ENCODE results near the gene ISG20.

ISG20 gene

DNA sequence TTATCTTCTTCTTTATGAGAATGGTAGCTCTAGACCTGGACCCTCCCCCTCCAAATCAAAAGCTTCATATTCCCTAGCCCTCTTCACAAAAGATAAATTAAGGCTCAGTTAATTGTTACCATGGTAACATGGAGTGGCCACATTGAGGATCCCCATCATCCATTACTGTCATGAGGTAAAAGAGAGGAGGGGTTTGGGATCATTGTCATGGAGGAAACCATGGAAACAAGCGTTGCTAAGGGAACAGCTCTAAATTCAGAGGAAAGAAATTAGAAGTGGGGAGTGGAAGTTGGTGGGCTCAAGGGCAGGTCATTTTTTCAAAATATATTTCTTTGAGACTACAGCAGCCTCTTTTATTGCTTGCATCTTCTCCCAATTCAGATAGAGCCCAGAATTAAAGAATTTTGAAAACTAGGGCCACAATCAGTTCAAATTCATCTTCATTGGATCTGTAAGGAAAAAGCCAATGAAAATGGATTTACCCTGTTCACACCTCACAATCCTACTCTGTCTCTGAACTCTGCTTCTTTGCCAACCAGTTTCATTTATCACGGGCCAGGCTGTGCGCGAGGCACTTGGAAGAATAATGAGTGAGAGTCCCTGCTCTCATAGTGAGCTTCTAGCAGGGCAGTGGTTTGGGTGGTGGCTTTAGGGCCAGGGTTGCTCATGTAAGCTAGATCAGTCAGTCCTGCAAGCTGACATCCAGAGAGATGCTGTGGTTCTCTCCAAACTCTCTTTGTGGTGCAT, 29.3 kb upstream of the ISG20 start (continued):
- TF ChIP-seq ZNF146 (tag by site-specific recombination; IDR thresholded peaks at IDR 0.05), result no peak

GRCh38 chr15:88610701-88611231, 28.1 kb upstream of the ISG20 start:
- H3K36me3 ChIP-seq (ENCODE audit: control insufficient read depth in 2 of 2, insufficient read depth in 1 of 2, low read length in 2 of 2), result no peaks in the 10 kb centered on the region
- ChIA-PET POLR2A (interaction anchor here (0.6 kb wide), 1 partner anchor 113 kb away, joined by 5 read pairs; no protein-coding TSS in a partner anchor), CTCF (interaction anchor here (1.4 kb wide), 1 partner anchor 140 kb away, joined by 3 read pairs; no protein-coding TSS in a partner anchor)
- peaks cover 4% of the 10 kb centered on the region; the same call in 1 of the 2 replicates for H3K4me1 ChIP-seq (ENCODE audit: control insufficient read depth, insufficient read depth, low read length)
- H3K9me3 ChIP-seq (ENCODE audit: control insufficient read depth, insufficient read depth, low read depth, low read length), result no peaks in the 10 kb centered on the region
- no peak overlapping the region for H3K4me3 ChIP-seq (ENCODE audit: low read depth, low read length)
- H3K27ac ChIP-seq (ENCODE audit: extremely low read depth, low read depth, low read length), result no peak overlapping the region
- TF ChIP-seq ZNF138 (tag by site-specific recombination; IDR thresholded peaks at IDR 0.05; ENCODE audit: borderline replicate concordance), result no peak
- no peak for TF ChIP-seq ZBTB7A (tag by site-specific recombination; IDR thresholded peaks at IDR 0.05; ENCODE audit: low read depth)
- TF ChIP-seq ZNF202 (tag by site-specific recombination; IDR thresholded peaks at IDR 0.05; ENCODE audit: borderline replicate concordance), result no peak
- TF ChIP-seq ZFHX2 (tag by site-specific recombination; conservative IDR thresholded peaks at IDR 0.05), result no peak
- no peak for TF ChIP-seq ZNF664 (tag by site-specific recombination; IDR thresholded peaks at IDR 0.05)
- no peak for TF ChIP-seq KLF8 (tag by site-specific recombination; IDR thresholded peaks at IDR 0.05)
- TF ChIP-seq ZNF610 (tag by site-specific recombination; IDR thresholded peaks at IDR 0.05; ENCODE audit: borderline replicate concordance), result no peak
- TF ChIP-seq ZNF391 (tag by site-specific recombination; IDR thresholded peaks at IDR 0.05; ENCODE audit: borderline replicate concordance, low read depth), result no peak
- TF ChIP-seq, protein P1, sequence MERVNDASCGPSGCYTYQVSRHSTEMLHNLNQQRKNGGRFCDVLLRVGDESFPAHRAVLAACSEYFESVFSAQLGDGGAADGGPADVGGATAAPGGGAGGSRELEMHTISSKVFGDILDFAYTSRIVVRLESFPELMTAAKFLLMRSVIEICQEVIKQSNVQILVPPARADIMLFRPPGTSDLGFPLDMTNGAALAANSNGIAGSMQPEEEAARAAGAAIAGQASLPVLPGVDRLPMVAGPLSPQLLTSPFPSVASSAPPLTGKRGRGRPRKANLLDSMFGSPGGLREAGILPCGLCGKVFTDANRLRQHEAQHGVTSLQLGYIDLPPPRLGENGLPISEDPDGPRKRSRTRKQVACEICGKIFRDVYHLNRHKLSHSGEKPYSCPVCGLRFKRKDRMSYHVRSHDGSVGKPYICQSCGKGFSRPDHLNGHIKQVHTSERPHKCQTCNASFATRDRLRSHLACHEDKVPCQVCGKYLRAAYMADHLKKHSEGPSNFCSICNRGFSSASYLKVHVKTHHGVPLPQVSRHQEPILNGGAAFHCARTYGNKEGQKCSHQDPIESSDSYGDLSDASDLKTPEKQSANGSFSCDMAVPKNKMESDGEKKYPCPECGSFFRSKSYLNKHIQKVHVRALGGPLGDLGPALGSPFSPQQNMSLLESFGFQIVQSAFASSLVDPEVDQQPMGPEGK (tag by site-specific recombination; IDR thresholded peaks at IDR 0.05), result no peak
- no peak for TF ChIP-seq GFI1B (tag by site-specific recombination; IDR thresholded peaks at IDR 0.05)
- TF ChIP-seq, protein P2, sequence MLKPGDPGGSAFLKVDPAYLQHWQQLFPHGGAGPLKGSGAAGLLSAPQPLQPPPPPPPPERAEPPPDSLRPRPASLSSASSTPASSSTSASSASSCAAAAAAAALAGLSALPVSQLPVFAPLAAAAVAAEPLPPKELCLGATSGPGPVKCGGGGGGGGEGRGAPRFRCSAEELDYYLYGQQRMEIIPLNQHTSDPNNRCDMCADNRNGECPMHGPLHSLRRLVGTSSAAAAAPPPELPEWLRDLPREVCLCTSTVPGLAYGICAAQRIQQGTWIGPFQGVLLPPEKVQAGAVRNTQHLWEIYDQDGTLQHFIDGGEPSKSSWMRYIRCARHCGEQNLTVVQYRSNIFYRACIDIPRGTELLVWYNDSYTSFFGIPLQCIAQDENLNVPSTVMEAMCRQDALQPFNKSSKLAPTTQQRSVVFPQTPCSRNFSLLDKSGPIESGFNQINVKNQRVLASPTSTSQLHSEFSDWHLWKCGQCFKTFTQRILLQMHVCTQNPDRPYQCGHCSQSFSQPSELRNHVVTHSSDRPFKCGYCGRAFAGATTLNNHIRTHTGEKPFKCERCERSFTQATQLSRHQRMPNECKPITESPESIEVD (tag by site-specific recombination; IDR thresholded peaks at IDR 0.05), result no peak
- TF ChIP-seq, protein P3, sequence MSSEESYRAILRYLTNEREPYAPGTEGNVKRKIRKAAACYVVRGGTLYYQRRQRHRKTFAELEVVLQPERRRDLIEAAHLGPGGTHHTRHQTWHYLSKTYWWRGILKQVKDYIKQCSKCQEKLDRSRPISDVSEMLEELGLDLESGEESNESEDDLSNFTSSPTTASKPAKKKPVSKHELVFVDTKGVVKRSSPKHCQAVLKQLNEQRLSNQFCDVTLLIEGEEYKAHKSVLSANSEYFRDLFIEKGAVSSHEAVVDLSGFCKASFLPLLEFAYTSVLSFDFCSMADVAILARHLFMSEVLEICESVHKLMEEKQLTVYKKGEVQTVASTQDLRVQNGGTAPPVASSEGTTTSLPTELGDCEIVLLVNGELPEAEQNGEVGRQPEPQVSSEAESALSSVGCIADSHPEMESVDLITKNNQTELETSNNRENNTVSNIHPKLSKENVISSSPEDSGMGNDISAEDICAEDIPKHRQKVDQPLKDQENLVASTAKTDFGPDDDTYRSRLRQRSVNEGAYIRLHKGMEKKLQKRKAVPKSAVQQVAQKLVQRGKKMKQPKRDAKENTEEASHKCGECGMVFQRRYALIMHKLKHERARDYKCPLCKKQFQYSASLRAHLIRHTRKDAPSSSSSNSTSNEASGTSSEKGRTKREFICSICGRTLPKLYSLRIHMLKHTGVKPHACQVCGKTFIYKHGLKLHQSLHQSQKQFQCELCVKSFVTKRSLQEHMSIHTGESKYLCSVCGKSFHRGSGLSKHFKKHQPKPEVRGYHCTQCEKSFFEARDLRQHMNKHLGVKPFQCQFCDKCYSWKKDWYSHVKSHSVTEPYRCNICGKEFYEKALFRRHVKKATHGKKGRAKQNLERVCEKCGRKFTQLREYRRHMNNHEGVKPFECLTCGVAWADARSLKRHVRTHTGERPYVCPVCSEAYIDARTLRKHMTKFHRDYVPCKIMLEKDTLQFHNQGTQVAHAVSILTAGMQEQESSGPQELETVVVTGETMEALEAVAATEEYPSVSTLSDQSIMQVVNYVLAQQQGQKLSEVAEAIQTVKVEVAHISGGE (tag by site-specific recombination; conservative IDR thresholded peaks at IDR 0.05; ENCODE audit: low read depth), result no peak
- no peak for TF ChIP-seq OSR2 (tag by site-specific recombination; IDR thresholded peaks at IDR 0.05)
- no peak for TF ChIP-seq PRDM2 (tag by site-specific recombination; IDR thresholded peaks at IDR 0.05; ENCODE audit: borderline replicate concordance)
- no peak for TF ChIP-seq MEIS1 (CRISPR knock-in tag; IDR thresholded peaks at IDR 0.05; ENCODE audit: borderline replicate concordance)
- TF ChIP-seq ZNF776 (tag by site-specific recombination; IDR thresholded peaks at IDR 0.05; ENCODE audit: borderline replicate concordance), result no peak
- TF ChIP-seq ZSCAN16 (tag by site-specific recombination; IDR thresholded peaks at IDR 0.05), result no peak
- no peak for TF ChIP-seq ZNF174 (tag by site-specific recombination; IDR thresholded peaks at IDR 0.05)
- no peak for TF ChIP-seq ZNF248 (tag by site-specific recombination; IDR thresholded peaks at IDR 0.05)
- TF ChIP-seq ZNF510 (tag by site-specific recombination; IDR thresholded peaks at IDR 0.05; ENCODE audit: insufficient replicate concordance), result no peak
